LNCAP (cell line): ENCODE data around the gene LPCAT1.

Experiments
- CTCF ChIP-seq: fragments of 450-650 bp; IDR thresholded peaks from 2 replicates; pipeline ENCODE4 v1.5.1; 2017; ENCODE audit warnings: mild to moderate bottlenecking

Gene LPCAT1

GRCh38 chr5:1430121-1430795, 93.5 kb downstream of the LPCAT1 start:
- TF ChIP-seq CTCF, result no peak

GRCh38 chr5:1429496-1429895, 94.3 kb downstream of the LPCAT1 start:
- TF ChIP-seq CTCF, result no peak

GRCh38 chr5:1429066-1429465, 94.7 kb downstream of the LPCAT1 start:
- no peak for TF ChIP-seq CTCF

GRCh38 chr5:1428107-1428506, 95.7 kb downstream of the LPCAT1 start:
- TF ChIP-seq CTCF, result no peak

GRCh38 chr5:1424716-1425115, 99.0 kb downstream of the LPCAT1 start:
- TF ChIP-seq CTCF, result no peak

- no peak for TF ChIP-seq CTCF
Observed at GRCh38 chr5:1423901-1424603, 99.7 kb downstream of the LPCAT1 start.

GRCh38 chr5:1421521-1422341, 102.0 kb downstream of the LPCAT1 start:
- TF ChIP-seq CTCF, result no peak
